SK-N-DZ (cell line): ENCODE data around the gene POMT1.
"Not testable (repeated sequence)": the region's sequence is repeated elsewhere in the genome, so short reads cannot be mapped to it uniquely, and the experiment has no call there.

ENCODE experiments used
- DNase-seq: peaks from one replicate; pipeline ENCODE4 v3.0.0-alpha.2; 2015; ENCODE audit warnings: low spot score

The POMT1 gene

DNA sequence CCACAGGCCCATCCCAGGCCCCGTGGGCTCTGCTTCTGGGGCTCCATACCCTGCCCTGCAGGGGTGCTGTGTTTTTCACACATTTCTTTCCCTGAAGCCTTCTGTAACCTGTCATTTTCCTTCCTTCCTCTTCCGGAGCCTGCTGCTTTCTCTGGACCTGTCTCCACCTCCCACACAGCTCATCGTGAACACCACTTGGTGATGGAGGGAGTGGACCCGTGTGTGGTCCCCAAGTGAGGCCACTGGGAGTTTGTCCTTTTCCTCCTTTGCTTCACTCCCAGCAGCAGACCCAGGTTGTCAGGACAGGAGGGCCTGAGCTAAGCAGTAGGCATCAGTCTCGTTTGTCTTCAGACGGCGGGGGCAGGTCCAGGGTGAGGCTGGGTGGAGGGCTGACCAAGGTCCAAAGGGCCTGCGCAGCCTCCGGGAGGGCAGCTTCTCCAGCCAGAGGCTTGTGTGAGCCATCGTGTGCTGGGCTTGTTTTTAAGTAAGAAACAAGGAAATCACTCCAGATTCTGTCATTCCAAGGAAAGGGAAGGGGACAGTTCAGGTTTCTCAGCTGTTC lies 5.8 kb upstream of the POMT1 start:
- no peak for DNase-seq

DNA sequence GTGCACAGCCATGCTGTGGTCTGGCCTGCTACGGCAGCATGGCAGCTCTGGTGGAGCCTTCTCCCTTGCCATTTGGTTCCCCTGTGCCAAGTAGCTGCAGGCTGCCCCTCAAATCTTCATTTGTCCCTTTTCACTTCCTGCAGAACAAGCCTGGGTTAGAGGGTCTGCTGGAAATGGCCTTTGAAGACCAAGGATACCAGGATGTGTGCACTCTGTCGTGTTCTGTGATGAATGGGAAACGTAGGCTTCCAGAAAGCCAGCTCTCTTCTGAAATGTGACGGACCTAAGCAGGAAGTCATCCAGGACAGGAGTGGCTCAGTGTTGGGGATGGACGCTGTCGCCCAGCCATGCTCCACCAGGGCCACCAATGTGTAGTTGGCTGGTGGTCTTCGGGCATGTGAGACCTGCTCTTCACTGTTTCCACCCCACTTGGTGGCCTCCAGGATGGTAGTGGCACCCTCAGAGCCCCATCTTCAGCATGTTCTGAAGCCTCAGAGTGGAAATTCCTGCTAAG lies 3.4 kb upstream of the POMT1 start:
- DNase-seq: no peak

DNA sequence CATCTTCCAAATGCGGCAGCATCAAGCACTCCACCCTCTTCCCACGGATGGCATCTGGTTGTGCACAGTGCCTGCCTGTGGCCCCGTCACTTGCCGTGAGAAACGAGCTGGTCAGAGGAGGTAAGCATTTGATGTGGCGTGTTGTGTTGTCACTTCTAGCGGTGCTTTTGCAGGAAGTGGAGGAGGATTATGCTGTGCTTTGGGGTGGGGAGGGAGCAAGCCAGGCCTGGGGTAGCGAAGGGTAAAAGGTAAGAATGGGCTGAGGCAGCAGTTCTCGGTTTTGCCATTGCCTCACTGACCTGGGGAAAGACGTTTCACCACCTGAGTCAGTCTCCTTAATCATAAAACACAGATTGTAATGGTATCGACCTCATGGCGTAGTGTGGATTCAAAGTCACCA lies 2.3 kb upstream of the POMT1 start:
- no peak for DNase-seq

DNA sequence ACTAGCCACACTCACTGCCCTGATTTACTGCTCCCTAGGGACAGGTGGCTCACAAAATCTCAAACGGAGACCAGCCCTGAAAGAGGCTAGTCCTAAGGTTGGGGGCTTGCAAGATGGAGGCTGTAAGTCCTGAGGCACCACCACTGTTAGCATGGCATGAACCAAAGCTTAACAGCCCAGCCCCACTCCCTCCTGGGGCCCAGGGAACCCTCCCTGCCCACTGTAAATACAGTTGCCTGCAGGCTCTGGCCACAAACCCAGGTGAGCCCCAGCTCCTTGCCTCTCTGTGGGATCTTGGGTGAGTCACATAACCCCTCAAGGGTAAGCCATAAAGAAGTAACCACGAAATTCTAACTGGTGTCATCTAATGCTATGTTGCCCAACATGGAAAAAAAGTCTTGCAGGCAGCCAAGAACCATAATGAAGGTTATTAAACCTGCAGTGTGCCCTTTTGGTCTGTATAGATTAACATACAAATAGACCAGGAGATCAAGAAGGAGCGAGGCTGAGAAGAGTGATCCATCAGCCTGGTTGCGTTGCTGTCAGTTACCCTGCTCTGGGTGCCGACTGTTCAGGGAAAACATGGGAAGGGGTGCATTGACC lies 1.7 kb upstream of the POMT1 start:
- DNase-seq: no peak

DNA sequence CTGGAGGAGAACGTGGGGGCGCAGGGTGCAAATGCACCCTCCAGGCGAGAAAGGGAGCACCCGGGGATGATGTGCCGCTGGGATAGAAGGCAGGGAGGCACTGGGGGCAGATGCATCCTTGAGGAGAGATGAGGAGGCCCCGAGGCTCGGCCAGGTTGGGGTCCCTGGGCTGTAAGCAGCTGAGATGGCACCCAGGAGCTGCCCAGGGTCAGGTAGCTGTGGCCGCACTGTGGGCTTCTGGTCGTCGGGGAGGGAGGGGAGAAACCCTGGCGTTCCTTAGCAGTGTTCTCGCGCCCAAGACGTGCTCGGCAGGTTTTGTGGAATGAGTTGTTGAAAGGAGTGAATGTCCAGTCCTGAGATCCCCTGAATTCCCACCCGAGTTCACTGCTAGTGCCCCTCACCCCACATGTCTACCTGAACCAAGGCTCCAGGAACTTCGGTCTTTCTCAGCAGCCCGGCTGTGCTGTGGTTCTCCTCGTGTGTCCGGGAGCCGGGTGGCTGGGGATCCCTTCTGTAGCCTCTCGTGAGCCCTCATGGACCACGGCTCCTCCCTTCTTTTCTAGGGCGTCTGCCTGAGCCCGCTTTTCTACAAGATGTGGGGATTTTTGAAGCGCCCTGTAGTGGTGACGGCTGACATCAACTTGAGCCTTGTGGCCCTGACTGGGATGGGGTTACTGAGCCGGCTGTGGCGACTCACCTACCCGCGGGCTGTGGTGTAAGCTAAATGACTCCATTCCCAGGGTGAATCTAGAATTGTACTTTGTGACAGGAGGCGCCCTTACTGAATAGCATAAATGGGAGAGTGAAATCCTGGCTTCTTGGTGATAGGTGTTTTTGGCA lies 1.1 kb downstream of the POMT1 start:
- peak; percentile 27 for DNase-seq

DNA sequence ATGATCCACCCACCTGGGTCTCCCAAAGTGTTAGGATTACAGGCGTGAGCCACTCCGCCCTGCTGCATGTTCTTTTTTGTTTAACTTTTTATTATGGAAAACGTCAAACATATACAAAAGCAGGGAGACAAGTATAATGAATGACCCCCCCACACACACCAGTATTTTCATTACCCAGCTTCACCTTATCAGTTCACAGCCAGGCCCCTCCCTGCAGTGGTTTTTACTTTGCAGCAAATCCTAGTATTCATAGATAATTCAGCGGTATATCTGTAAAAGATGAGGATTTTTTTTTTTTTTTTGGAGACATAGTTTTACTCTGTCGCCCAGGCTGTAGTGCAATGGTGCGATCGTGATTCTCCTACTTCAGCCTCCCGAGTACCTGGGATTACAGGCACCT lies 2.3 kb downstream of the POMT1 start:
- no peak for DNase-seq

DNA sequence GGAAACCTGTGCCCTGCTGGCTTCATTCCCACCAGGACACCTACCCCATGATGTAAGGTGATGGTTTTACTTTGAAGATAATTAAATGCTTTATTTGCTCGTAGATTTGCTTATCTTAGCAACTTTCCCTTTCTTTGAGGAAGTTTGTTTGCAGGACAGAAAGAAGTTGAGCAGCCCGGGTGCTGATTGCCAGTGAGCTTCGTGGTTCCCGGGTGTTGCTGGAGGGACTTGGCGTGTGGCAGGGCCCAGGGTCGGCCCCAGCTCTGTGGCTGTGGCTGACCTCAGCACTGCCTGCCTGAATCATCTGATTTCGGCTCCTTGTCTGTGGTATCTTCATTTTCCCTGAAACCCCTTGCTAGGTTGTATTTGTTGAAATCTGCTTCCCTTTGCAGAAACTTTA lies 8.7 kb downstream of the POMT1 start:
- DNase-seq: no peak

DNA sequence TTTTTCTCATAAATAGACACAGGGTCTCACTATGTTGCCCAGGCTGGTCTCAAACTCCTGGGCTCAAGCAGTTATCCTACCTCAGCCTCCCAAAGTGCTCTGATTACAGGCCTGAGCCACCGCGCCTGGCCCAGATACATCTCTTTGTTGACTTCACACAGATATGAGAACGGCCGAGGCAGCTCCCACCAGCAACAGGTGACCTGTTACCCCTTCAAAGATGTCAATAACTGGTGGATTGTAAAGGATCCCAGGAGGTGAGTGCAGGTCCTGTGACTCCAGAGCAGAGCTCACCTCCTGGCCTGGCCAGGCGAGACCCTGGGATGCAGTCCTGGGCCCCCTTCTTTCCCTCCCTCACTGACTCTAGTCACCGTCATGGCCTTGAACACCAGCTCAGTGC lies 9.2 kb downstream of the POMT1 start:
- DNase-seq: no peak

DNA sequence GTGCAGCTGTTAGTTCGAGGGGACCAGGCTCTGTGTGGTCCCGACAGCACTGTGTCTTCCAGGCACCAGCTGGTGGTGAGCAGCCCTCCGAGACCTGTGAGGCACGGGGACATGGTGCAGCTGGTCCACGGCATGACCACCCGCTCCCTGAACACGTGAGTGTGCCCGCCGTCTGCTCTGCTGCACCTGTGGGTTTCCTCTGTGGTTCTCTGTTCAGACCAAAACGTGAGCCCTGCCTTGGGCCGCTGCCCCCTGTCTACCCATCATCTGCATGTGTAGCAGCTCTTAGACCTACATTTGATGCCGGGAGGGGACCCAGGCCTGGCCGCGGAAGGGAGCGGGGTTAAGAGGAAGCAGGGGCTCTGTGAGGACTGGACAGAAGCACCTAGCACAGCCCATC lies 10.5 kb downstream of the POMT1 start:
- DNase-seq: no peak

DNA sequence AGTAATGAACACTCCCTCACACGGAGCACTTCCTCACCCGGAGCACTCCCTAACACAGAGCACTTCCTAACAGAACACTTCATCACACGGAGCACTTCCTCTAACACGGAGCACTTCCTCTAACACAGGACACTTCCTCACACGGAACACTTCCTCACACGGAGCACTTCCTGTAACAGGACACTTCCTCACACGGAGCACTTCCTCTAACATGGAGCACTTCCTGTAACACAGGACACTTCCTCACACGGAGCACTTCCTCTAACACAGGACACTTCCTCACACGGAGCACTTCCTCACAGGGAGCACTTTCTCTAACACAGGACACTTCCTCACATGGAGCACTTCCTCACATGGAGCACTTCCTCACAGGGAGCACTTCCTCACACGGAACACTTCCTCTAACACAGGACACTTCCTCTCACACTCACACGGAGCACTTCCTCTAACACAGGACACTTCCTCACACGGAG lies 12.9 kb downstream of the POMT1 start:
- not testable (repeated sequence) for DNase-seq

DNA sequence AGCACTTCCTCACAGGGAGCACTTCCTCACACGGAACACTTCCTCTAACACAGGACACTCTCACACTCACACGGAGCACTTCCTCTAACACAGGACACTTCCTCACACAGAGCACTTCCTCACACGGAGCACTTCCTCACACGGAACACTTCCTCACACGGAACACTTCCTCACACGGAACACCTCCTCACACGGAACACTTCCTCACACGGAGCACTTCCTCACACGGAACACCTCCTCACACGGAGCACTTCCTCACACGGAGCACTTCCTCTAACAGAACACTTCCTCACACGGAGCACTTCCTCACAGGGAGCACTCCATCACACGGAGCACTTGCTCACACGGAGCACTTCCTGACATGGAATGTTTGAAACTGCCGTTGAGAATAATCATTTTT lies 13.4 kb downstream of the POMT1 start:
- DNase-seq: no peak

DNA sequence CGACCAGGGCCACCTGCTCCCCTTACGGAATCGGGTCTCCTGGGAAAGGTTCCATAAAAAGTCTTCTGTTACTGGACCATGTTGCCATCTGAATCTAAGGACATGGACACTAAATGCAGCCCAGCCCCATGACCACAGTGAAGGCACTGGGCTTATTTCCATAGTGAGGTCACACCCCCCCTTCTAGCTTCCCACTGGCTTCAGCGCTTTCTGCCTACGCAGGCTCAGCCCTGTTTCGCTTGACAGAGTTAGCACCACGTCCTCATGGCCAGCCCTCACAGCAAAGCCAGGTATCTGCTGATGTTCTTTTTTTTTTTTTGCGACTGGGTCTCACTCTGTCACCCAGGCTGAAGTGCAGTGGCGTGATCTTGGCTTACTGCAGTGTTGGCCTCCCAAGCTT lies 14.2 kb downstream of the POMT1 start:
- no peak for DNase-seq

DNA sequence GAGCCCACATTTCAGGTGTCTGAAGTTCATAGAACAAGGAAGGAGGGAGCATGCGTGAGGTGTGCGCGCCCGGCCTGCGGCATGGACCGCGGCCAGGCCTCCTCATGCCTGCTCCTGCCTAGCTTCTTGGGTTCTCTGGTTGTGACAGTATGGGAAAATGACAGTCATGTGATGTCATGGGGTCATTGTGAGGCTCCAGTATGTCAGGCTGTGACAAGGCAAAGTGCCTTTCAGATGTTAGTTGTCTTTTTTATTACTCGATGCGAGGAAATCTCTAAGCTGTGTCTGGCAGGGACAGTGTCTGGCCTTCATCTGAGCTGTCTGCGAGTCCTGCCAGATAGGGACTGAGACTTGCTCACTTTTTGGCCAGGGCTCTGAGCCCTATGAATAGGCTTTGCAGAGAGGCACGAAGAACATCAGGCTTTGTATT lies 15.1 kb downstream of the POMT1 start:
- no peak for DNase-seq

DNA sequence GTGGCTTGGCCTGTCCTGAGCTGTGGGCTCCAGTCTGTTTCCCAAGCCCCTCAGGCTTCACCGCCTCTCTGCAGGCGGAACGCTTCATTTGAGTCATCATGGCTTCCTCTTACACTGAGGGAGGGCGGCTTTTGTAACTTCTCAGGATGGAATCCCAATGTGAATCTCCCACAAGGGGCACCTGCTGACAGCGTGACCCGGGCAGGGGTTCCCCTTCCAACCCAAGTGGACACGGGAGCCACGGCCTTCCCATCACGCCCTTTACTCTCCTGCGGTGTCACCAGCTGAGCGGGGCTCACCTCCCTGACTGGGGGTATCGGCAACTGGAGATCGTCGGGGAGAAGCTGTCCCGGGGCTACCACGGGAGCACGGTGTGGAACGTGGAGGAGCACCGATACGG lies 15.8 kb downstream of the POMT1 start:
- no peak for DNase-seq

DNA sequence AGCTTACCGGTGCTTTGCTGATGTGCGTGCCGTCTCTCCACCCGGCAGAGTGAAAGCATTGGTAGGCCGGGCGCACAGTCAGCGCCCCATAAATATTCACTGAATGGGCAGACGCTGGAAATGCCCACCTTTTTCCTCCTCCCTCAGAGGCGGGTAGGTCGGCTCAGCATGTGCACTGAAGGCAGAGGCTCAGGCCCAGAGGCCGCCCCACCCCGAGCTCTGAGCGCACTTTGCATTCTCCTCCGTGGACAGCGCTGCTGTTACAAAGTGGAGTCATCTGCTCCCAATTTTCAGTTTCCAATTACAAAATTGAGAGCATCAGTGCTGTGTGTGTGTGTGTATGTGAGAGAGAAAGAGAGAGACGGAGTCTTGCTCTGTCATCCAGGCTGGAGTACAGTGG lies 17.8 kb downstream of the POMT1 start:
- DNase-seq: no peak

DNA sequence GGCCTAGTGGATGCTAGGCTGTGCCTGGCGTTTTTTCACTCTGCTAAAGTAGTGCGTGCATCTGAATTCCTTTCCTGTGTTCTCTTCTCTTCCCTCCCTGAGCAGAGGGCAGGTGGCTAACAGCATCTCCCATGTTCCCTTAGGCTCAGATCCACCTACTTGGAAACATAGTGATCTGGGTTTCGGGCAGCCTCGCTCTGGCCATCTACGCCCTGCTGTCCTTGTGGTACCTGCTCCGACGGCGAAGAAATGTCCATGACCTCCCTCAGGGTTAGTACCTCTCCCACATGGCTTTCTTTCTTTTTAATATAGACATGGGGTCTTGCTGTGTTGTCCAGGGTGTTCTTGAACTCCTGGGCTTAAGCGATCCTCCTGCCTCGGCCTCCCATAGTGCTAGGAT lies 18.5 kb downstream of the POMT1 start:
- no peak for DNase-seq

DNA sequence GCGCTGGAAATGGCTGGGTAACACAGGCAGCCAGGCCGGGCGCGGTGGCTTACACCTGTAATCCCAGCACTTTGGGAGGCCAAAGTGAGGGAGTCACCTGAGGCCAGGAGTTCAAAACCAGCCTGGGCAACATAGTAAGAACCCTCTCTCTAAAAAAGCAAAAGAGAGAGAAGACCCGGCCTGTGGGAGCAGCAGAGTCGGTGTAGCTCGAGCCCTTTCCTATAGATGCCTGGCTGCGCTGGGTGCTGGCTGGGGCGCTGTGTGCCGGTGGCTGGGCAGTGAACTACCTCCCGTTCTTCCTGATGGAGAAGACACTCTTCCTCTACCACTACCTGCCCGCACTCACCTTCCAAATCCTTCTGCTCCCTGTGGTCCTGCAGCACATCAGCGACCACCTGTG lies 19.1 kb downstream of the POMT1 start:
- no peak for DNase-seq

DNA sequence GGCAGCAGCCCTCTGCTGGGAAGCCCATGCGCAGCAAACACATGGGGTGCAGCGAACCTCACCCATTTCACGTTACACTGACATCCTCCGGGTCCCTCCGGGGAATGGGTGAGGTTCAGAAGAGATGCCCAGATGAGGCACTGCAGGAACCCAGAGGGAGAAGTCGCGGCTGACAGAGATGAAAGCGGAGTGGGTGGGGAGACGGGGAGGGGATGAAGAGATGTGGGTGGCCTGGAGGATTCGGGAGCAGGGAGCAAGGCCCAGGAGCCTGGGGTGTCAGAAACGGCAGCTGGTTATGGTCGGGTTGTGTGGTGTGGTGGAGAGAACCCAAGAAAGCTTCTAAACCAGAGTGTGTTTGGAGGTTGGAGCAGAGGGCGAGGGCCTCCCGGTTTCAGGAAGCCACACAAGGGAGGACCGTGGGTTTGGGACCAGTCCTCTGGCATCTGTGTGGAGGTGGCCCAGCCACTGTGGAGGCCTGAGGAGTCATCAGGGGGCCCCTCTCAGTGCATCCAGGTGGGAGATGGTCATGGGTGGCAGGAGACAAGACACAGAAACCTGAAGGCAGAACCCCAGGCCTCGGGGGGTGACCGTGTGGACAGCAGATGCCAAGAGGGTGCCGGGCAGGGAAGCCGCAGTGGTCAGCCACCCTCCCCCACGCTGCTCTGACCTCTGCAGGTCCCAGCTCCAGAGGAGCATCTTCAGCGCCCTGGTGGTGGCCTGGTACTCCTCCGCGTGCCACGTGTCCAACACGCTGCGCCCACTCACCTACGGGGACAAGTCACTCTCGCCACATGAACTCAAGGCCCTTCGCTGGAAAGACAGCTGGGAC lies 19.8 kb downstream of the POMT1 start:
- no peak for DNase-seq

DNA sequence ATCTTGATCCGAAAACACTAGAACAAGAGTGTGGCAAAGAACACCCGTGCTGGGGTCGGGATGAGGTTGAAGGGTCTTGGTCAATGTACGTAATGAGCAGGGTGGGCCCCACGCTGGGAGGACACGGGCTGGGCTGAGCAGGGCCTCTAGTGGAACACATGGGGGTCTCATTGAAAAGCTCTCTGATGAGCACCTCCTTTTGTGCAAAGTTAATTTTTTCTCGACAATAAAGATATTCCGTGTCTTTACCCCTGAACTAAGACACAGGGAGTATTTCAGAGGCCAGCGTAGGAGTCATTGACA lies 20.3 kb downstream of the POMT1 start:
- DNase-seq: no peak

DNA sequence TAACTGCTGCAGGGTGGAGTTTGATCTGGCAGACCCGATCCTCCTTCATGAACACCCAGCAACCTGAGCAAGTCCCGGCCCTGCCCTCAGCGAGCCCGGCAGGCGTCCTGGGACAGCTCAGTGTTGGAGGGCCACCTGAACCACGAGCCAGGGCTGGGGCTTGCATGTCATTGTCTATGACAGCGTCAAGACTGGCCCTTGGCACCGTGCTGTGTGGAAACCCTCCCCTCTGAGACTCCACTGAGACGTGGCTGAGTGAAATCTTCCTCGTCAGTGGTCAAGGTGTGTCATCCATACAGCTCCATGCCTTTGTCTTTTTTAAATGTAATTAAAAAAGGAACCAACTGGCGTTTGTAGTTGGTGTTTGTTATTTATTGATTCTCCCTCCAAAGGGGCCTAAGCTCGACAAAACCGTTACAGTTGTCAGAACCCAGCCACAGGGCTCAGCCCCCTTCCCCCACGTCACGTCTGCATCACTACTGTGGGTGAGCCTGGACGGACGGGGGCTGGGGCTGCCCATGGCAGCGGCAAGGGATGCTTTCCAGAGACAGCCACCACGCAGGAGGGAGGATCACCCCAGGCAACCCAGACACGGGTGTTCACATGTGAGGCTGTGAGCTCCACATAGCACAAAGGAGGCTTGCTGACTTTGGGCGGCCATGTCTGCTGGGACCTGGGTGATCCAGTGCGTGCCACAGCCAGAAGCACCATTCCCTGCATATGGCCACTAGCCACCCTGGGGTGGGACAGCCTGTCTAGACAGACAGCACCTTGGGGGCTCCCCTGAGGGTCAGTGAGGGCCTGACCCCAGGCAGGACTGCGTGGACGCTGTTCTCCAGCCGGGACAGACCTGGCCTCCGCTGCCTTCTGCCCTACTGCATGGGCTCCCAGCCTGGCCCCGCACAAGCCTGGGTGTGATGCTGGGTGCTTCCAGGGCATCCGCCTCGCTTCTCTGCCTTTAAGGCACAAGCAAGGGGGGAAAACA lies 21.0 kb downstream of the POMT1 start:
- DNase-seq: no peak
